Stimulated activated CD8-positive, alpha-beta memory T cell treated with anti-CD3 and anti-CD28 coated beads, Interleukin-2, amount 100 ng/mL, for 1 hour (primary cell): Measurements from ENCODE around the gene VDAC1.

ENCODE experiments used
- DNase-seq, 2 donors: peaks; one replicate each; pipeline ENCODE4 v3.0.0-alpha.2; 2020; ENCODE audit warnings: low read depth in 2 of 2

Gene VDAC1

GRCh38 chr5:134024811-134025210 is 20.0 kb upstream of the VDAC1 start:
- no peak for DNase-seq

- no peak for DNase-seq
Measured at GRCh38 chr5:134022333-134022732, 17.6 kb upstream of the VDAC1 start.

DNA sequence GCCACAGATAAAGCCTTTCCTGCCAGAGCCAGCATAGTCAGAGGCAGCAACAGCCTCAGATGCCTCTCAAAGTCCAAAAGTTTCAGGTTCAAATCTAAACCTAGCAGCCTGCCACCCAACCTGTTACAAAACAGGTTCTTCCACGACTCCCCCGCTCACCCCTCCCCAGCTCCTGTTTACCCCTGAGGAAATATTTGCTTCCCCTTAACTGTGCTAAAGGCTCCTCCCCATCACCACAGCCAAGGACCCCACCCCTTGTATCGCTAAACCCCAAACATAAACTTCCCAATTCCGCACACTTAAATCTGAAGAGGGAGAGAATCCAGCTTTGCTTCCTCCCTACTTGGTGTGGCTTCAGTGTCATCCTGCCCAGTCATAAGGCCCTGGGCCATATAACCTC is 15.4 kb upstream of the VDAC1 start:
- no peak for DNase-seq

GRCh38 chr5:134019636-134020035 is 14.9 kb upstream of the VDAC1 start:
- no peak for DNase-seq

GRCh38 chr5:134018986-134019316 is 14.2 kb upstream of the VDAC1 start:
- no peak for DNase-seq

DNA sequence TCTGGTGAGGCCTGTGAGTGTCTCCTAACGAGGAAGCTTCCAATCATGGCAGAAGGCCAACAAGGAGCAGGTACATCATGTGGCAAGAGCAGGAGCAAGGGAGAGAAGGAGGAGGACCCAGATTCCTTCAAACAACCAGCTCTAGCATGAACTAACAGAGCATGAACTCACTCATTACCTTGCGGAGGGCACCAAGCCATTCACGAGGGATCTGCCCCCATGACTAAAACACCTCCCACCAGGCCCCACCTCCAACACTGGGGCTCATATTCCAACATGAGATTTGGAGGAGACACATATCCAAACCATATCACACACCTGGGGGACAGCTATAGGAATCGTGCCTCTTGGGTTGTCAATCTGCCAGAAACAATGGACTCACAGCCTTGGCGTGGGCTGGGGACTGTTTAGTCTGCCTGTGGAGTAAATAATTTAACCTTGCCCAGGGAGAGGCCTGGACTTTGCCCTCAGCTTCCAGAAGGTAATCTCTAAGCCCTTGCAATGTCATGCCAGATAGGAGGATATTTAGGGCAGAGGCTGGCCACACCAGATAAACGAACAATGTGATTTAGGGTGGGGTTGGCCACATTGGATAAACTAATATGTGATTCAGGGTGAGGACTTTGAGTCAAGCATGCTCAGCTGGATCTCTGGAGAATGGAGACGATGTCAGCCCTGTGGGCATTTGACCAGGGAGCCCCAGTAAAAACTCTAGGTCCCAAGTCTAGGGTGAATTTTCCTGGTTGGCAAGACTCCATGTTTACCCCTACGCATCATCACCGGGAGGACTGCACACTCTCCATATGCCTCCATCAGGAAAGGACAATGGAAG is 13.6 kb upstream of the VDAC1 start:
- no peak for DNase-seq

DNA sequence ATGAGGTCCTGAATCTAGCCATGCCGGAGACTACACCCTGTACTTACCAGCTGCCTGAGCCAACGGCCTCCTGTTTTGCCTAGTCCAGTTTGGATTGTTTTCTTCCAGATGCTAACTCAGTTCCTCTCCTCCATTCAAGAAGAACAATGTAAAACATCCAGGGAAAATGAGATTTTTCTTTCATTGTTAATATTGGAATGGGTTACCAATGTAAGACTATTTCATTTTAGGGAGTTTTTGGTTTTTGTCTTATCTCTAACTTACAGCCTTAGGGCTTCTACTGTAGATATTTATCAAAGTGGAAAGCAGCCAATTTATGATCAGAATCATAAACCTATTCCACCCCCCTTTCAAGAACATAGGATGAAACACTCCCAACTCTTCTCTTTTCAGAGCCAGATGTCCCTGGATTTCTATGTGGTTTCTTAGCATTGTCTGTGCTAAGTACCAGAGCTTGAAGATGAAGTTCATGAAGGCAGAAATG is 3.5 kb upstream of the VDAC1 start:
- DNase-seq = no peak

GRCh38 chr5:134007581-134008265 is 2.9 kb upstream of the VDAC1 start:
- no peak for DNase-seq

DNA sequence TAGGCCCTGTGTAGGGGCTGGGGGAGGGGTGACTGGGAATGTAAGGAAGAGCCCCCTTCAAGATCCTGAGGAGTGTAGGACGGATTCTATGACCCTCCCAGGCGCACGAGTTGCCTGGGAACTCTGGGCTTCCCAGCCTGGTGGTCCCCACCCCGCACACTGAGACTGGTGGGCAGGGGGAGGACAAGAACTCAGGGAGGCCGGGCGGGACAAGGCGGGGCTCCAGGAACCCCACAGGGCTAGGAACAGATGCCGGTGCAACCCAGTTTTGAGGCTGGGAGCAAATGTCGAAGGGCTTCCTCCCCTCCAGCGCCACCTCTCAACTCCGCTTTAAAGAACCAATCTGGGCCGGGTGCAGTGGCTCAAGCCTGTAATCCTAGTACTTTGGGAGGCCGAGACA is 1.3 kb upstream of the VDAC1 start:
- no peak for DNase-seq

DNA sequence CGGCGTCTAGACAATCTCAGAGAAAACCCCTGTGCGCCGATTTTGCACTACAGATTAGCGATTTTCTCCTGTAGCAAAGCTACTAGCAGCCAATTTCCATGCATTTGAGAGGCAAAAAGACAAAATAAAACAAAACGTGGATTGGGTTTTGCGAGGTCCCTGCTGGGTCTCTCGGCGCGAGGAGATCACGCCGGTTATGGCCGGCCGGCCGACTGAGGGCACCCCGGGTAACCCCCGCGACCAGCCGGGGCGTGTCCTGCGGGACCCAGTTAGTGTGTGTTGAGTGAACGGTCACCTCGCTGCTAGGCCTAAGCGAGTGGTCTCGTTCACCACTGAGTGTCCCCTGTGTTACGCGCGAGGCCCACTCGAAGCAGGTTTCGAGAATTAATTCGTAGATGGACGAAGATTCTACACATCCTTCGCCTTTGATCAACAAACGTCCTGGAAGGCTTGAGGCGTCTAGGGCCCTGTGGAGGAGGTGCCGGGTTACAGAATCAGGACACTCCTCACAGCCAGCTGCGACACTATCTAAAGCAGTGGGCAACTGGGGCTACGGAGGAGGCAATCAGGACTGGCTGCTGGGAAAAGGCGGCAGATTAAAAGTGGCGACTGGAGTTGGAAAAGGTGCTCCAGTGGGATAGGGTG is 764 bp upstream of the VDAC1 start:
- DNase-seq = no peak

- peak in 1 of 2 donors; percentile 5 for DNase-seq
Measured at GRCh38 chr5:134003817-134004625, 754 bp downstream of the VDAC1 start.

GRCh38 chr5:134003064-134003816 is 1.5 kb downstream of the VDAC1 start:
- no peak for DNase-seq

- DNase-seq = no peak
Measured at GRCh38 chr5:134001938-134002731, 2.6 kb downstream of the VDAC1 start.

DNA sequence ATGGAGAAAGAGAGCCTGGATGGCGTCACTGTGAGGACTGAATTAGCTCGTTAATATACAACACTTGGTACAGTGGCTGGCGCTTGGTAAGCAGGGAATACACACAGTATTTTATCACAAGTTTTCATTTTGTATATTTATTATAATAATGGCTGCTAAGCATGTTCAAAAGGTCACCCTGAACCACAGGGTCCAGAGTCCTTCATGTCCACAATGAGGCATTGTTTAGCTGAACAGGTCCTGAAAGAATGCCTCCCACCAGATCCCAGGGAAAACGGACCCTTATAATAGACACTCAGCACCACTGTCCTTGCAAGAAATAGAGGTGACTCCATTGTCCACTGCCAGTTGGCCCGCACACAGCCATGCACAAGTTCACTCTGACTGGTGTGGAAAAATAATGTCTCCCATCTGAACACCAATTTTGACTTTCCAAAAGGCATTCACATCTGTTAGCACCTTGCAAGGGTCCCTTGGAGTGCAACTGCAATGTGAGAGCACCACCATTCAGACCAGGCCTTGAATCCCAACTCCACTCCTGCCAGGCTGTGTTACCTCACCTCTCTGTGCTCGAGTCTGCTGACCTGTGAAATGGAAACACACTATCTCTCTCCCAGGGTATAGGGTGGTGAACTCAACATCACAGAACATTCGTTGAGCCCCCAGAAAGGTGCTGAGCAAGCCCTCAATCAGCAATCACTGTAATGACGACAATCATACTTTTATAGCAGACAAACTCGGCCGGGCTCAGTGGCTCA is 3.9 kb downstream of the VDAC1 start:
- no peak for DNase-seq

- DNase-seq = no peak
Measured at GRCh38 chr5:134000091-134000511, 4.7 kb downstream of the VDAC1 start.

DNA sequence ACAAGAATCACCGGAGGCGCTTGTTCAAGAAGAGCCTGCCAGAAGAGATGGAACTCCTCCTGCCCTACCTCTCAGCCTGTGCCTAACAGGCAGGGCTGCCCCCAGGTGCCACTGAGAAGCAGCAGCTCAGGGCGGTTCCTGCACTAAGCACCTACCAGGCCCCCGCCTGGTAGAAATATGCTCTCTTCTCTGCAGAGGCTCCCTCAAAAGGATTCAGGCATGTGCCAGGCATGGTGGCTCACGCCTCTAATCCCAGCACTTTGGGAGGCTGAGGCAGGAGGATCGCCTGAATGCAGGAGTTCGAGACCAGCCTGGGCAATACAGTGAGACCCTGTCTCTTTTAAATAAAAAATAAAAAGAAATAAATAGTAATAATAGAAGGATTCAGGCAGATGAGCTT is 6.0 kb downstream of the VDAC1 start:
- DNase-seq = no peak

DNA sequence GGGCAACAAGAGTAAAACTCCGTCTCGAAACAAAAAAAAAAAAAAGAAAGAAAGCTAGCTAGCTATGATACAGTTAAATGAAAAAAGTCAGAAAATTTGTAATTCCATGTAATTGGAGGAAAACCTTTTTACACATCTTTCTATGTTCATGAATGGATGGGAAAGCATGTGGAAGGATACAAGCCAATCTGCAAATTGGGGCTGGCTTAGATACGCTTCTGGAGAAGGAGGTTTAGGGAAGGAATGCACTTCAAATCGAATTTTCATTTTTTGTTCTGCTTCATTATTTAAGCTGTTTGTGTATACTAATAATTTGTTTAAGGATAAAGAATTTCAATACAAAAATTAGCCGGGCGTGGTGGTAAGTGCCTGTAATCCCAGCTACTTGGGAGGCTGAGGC is 6.7 kb downstream of the VDAC1 start:
- no peak for DNase-seq

DNA sequence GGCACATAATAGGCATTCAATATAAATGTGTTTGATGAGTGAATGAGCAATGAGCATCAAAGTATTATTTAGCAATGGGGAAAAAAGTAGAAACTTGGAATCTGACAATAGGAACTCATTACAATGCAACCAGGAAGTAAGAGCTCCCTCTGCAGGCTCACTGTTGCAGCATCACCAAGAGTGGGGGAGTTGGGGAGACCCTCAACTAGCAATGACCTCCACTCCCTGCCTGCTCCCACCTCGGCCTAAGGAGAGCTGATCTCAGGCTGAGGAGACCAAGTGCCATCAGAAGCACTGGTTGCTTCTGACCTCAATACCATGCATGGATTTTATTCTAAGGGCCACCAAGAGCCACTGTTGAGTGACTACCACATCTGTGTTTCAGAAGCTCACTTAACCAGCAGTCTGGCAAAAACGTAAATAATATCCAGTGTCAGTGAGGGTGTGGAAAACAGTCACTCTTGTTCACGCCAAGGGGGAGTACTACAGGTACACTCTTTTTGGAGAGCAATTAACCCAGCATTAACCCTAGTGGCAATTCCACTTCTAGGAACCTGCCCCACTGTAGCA is 8.0 kb downstream of the VDAC1 start:
- no peak for DNase-seq

- DNase-seq = no peak
Measured at GRCh38 chr5:133995883-133996563, 8.8 kb downstream of the VDAC1 start.
